ENCODE data around the gene SUMO2. TPM values are rescaled to one million over a fixed set of nuclear protein-coding genes. Genes with fewer than 3 reads are reported as not detected.

Gene SUMO2
- total and polyA plus RNA-seq, 2 of the 8 experiments (the other 6 are each of a cell fraction or from before 2014, with no cell fraction given) = 184 to 779 TPM

- H2AFZ ChIP-seq (ENCODE audit: low read length) = no peak overlapping the region
- no peak overlapping the region for H3K14ac ChIP-seq (ENCODE audit: insufficient read length)
- no peak overlapping the region for H3K23ac ChIP-seq (ENCODE audit: insufficient read length)
- H3K27me3 ChIP-seq (replicated peaks in 1 of 4; ENCODE audit: control insufficient read depth in 3 of 4, extremely low read depth in 1 of 4, insufficient read depth in 3 of 4, low read length in 3 of 4) = no peaks in the 10 kb centered on the region
- H2BK20ac ChIP-seq (ENCODE audit: low read length) = no peak overlapping the region
- no peaks in the 10 kb centered on the region for H3K4me1 ChIP-seq (replicated peaks in 1 of 4; ENCODE audit: control insufficient read depth in 3 of 4, insufficient read depth in 4 of 4, low read length in 3 of 4)
- no peaks in the 10 kb centered on the region for H3K9me3 ChIP-seq (ENCODE audit: insufficient read depth in 2 of 2, low read depth in 1 of 2, low read length in 1 of 2)
- no peak overlapping the region for H3K18ac ChIP-seq (ENCODE audit: extremely low read depth, low read length)
- no peak overlapping the region for H3K56ac ChIP-seq (replicated peaks; ENCODE audit: insufficient read length, low read depth, low read length)
- H2BK12ac ChIP-seq (ENCODE audit: low read depth, low read length) = no peak overlapping the region
- H2BK15ac ChIP-seq (ENCODE audit: low read length) = no peak overlapping the region
- H4K20me1 ChIP-seq (replicated peaks in 1 of 2; ENCODE audit: control insufficient read depth in 1 of 2, insufficient read depth in 2 of 2, low read length in 2 of 2) = peaks cover 0 to 3% of the 10 kb centered on the region in 2 experiments
- ChIA-PET POLR2A (ENCODE audit: partially characterized antibody) (interaction anchor here (0.6 to 11.6 kb wide), 7 partner anchors 8 to 202 kb away, joined by 3 to 213 read pairs (median 4); partner anchors contain the start of gene JPT1), CTCF (ENCODE audit: partially characterized antibody) (interaction anchor here (0.6 to 1.5 kb wide), 5 partner anchors 8 to 202 kb away, joined by 3 to 5 read pairs (median 3); no protein-coding TSS in a partner anchor)
- no peak overlapping the region for H2BK120ac ChIP-seq (replicated peaks; ENCODE audit: low read depth, low read length)
- H3K4me3 ChIP-seq (ENCODE audit: extremely low read depth in 1 of 4, insufficient read depth in 2 of 4, low read depth in 3 of 4, low read length in 4 of 4) = no peak overlapping the region
- FAIRE-seq (no peak), DNase-seq (ENCODE audit: low read depth in 1 of 2, low spot score in 2 of 2) (no peak)
- H3K79me1 ChIP-seq (ENCODE audit: low read depth, low read length) = no peaks in the 10 kb centered on the region
- H4K5ac ChIP-seq (ENCODE audit: insufficient read length, low read depth, low read length) = no peak overlapping the region
- peaks cover 5 to 31% (median 16%) of the 10 kb centered on the region in 4 experiments; a peak in 7 of 8 replicates for H3K36me3 ChIP-seq (ENCODE audit: control insufficient read depth in 2 of 4, insufficient read depth in 4 of 4, low read length in 3 of 4)
- no peak overlapping the region for H3K9ac ChIP-seq (replicated peaks in 1 of 4; ENCODE audit: extremely low read depth in 1 of 4, low read depth in 3 of 4, low read length in 3 of 4)
- no peak overlapping the region for H3K27ac ChIP-seq (ENCODE audit: low read depth, low read length)
- H2AK5ac ChIP-seq (ENCODE audit: low read depth, low read length) = no peak overlapping the region
- no peaks in the 10 kb centered on the region for H3K23me2 ChIP-seq (ENCODE audit: low read depth, low read length)
- H3K4me2 ChIP-seq (ENCODE audit: insufficient read depth in 1 of 2, low read depth in 2 of 2, low read length in 2 of 2) = no peak overlapping the region
- H4K91ac ChIP-seq (replicated peaks; ENCODE audit: insufficient read length, low read length) = no peak overlapping the region
- no peak overlapping the region for H4K8ac ChIP-seq (ENCODE audit: extremely low read depth, insufficient read depth, low read length)
- no peak overlapping the region for H2BK5ac ChIP-seq (ENCODE audit: low read depth, low read length)
- WGBS, 2 experiments (ENCODE audit: extremely low coverage in 1 of 2, insufficient coverage in 1 of 2, insufficient read length in 1 of 2, insufficient replicate concordance in 2 of 2, low coverage in 1 of 2, low lambda C conversion rate in 2 of 2, missing lambda C conversion rate in 1 of 2) = 97% methylated on average over 5 of the region's 5 CpGs; no CpG with 5 or more reads in 1 of the 2 experiments
- no peaks in the 10 kb centered on the region for H3K79me2 ChIP-seq (ENCODE audit: control insufficient read depth in 1 of 2, insufficient read depth in 2 of 2, low read length in 2 of 2)
- H3K4ac ChIP-seq (replicated peaks; ENCODE audit: insufficient read length, low read depth, low read length) = no peak overlapping the region
- TF ChIP-seq CBX5 (IDR thresholded peaks at IDR 0.05; ENCODE audit: low read depth, low read length) = no peak
- no peak for TF ChIP-seq EZH2 (IDR thresholded peaks at IDR 0.05; ENCODE audit: low read depth, low read length, severe bottlenecking)
- no peak for TF ChIP-seq BRCA1 (IDR thresholded peaks at IDR 0.05; ENCODE audit: low read depth, low read length)
- TF ChIP-seq MAX (IDR thresholded peaks at IDR 0.05) = no peak
- no peak for TF ChIP-seq SUZ12 (IDR thresholded peaks at IDR 0.05; ENCODE audit: low read length)
- no peak for TF ChIP-seq RXRA (IDR thresholded peaks at IDR 0.05; ENCODE audit: insufficient read depth, low read depth, low read length)
- TF ChIP-seq GTF2F1 (IDR thresholded peaks at IDR 0.05; ENCODE audit: borderline replicate concordance, low read depth, low read length) = no peak
- TF ChIP-seq SIRT6 (IDR thresholded peaks at IDR 0.05; ENCODE audit: low read length) = no peak
- TF ChIP-seq MAFK (IDR thresholded peaks at IDR 0.05; ENCODE audit: low read depth, low read length) = no peak
- no peak for TF ChIP-seq SP4 (IDR thresholded peaks at IDR 0.05; ENCODE audit: low read length)
- no peak for TF ChIP-seq ASH2L (IDR thresholded peaks at IDR 0.05; ENCODE audit: low read length)
- TF ChIP-seq ATF2 (IDR thresholded peaks at IDR 0.05; ENCODE audit: low read length) = no peak
- TF ChIP-seq POU5F1 (IDR thresholded peaks at IDR 0.05; ENCODE audit: low read depth, low read length) = no peak
Observed at GRCh38 chr17:75163074-75163473, 19.7 kb downstream of the SUMO2 start.

Data from H1 (cell line).